Neural progenitor cell (in vitro differentiated cells): ENCODE results near the gene TMUB2.
"Not testable (repeated sequence)": the region's sequence is repeated elsewhere in the genome, so short reads cannot be mapped to it uniquely, and the experiment has no call there.

ENCODE experiments used
- EZH2 ChIP-seq: fragments of 200-600 bp; sonication (generic); IDR thresholded peaks from 2 replicates; pipeline ENCODE4 v1.6.1; 2017; ENCODE audit warnings: antibody characterized with exemption, mild to moderate bottlenecking, moderate library complexity
- EZH2phosphoT487 ChIP-seq: fragments of 200-600 bp; sonication (generic); IDR thresholded peaks from 2 replicates; pipeline ENCODE4 v1.6.1; 2017; ENCODE audit warnings: antibody characterized with exemption
- TF ChIP-seq, protein P1 (sequence below): fragments of 200-600 bp; sonication (generic); IDR thresholded peaks from 2 replicates; pipeline ENCODE4 v1.5.1; 2017; ENCODE audit warnings: antibody characterized with exemption, mild to moderate bottlenecking

DNA sequence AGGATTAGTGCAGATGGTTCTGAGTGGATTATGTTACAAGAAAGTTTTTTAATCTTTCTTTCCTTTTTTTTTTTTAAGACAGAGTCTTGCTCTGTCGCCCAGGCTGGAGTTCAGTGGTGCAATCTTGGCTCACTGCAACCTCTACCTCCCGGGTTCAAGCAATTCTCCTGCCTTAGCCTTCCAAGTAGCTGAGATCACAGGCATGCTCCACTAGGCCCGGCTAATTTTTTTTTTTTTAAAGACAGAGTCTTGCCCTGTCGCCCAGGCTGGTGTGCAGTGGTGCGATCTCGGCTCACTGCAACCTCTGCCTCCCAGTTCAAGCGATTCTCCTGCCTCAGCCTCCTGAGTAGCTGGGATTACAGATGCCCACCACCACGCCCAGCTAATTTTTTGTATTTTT is 42.9 kb upstream of the TMUB2 start:
- TF ChIP-seq, protein P1, sequence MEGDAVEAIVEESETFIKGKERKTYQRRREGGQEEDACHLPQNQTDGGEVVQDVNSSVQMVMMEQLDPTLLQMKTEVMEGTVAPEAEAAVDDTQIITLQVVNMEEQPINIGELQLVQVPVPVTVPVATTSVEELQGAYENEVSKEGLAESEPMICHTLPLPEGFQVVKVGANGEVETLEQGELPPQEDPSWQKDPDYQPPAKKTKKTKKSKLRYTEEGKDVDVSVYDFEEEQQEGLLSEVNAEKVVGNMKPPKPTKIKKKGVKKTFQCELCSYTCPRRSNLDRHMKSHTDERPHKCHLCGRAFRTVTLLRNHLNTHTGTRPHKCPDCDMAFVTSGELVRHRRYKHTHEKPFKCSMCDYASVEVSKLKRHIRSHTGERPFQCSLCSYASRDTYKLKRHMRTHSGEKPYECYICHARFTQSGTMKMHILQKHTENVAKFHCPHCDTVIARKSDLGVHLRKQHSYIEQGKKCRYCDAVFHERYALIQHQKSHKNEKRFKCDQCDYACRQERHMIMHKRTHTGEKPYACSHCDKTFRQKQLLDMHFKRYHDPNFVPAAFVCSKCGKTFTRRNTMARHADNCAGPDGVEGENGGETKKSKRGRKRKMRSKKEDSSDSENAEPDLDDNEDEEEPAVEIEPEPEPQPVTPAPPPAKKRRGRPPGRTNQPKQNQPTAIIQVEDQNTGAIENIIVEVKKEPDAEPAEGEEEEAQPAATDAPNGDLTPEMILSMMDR: not testable (repeated sequence)
- TF ChIP-seq EZH2phosphoT487, EZH2: not testable (repeated sequence)
